ENCODE results near the gene DUS4L. TPM values are rescaled to one million over a fixed set of nuclear protein-coding genes. Genes with fewer than 3 reads are reported as not detected.

DUS4L gene
- total RNA-seq, 1 donor from 2014 or later: 19.6 TPM

Other genes starting within 250 kb of the DUS4L start
- gene GPR22, start 93.9 kb upstream of the DUS4L start, total RNA-seq: not detected in 2 replicates
- gene COG5, start 51 bp upstream of the DUS4L start, total RNA-seq: 34.0 and 37.1 TPM in 2 replicates
- 62.2 and 64.3 TPM in 2 replicates for gene BCAP29, start 16.3 kb downstream of the DUS4L start, total RNA-seq
- 0.14 and 0.25 TPM in 2 replicates for gene SLC26A4, start 96.9 kb downstream of the DUS4L start, total RNA-seq
- gene CBLL1, start 180.2 kb downstream of the DUS4L start, total RNA-seq: 26.7 and 42.3 TPM in 2 replicates
- not detected in 2 replicates for gene SLC26A3, start 239.3 kb downstream of the DUS4L start, total RNA-seq

Data from kidney epithelial cell (primary cell).